Uterus (tissue), 2 donors: ENCODE data around the gene ANXA6.

Experiments used
- CTCF ChIP-seq, 4 experiments: fragments of 200-600 bp in 2 of 4; fragments of 450-650 bp in 2 of 4; sonication (generic) in 2 of 4; IDR thresholded peaks; one replicate each; pipeline ENCODE4 v1.5.1; 2016 to 2019; ENCODE audit warnings: antibody characterized with exemption in 4 of 4, mild to moderate bottlenecking in 2 of 4, moderate library complexity in 1 of 4
- POLR2A ChIP-seq, 2 donors: fragments of 450-650 bp; IDR thresholded peaks; one replicate each; pipeline ENCODE4 v1.6.1; 2016; ENCODE audit warnings: antibody characterized with exemption in 2 of 2, mild to moderate bottlenecking in 1 of 2, moderate library complexity in 1 of 2

GRCh38 chr5:151173711-151174611 lies 16.4 kb upstream of the ANXA6 start:
- TF ChIP-seq CTCF (IDR thresholded peaks at IDR 0.05) = no peak
- no peak for TF ChIP-seq POLR2A (IDR thresholded peaks at IDR 0.05)
